Activated CD4-positive, alpha-beta T cell treated with anti-CD3 and anti-CD28 coated beads, Interleukin-2, amount 50 U/mL, for 4 hours (primary cell): ENCODE results near the gene ZNF354C.

Source experiments
- DNase-seq, 2 experiments: peaks; one replicate each; pipeline ENCODE4 v3.0.0-alpha.2; 2020

Gene ZNF354C

DNA sequence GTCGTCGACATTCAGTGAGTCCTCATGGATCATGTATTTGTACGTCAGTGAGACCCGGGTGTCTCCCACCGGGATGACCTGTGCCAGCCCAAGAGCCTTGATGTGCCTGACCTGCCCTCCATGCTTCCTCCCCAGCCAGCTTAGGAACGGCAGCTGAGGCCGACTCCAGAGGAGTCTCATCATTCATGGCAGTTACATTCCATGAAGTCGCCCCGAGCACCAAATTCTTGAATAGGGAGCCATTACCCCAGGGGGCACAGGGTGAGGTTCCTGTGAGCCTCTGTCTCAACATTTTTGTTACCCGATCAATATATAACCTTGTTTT, 67.8 kb downstream of the ZNF354C start:
- no peak for DNase-seq

DNA sequence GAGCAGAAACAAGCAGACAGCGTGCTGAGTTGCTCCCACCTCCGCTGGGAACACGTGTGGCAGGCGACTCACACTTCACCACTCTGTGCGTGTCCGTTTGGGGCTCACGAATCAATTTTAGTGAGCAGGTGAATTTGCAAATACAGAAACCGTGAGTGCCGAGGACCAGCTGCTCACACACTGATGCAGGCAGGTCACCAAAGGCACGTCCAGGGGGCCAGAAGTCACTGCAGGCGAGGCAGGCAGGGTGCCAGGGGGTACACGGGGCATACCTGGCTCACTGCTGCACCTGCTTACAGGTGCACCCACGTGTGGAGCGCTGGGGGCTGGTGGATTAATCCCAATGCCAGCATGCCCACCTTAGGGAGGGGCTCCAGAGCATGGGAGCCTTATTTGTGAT, 68.8 kb downstream of the ZNF354C start:
- no peak for DNase-seq

DNA sequence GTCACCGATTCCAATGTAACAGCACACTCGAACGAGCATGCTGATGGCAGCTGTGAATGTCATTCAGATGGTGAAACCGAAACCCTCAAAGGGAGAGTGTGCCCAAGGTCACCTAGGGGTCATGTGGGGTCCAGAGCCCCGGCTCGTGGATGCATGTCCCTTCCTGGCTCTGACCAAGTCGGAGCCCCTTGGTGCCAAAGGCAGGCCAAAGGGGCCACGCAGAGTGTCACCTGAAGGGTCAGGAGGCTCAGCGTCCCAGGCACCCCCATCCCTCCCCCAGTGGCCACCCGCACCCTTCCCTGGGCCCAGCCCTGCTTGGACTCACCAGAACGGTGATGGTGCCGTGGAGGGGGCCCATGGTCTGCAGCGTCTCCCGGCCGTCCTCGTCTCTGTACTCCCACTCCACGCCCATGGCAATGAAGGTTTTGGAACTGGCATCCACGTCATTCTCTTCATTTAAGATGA, 69.5 kb downstream of the ZNF354C start:
- no peak for DNase-seq

DNA sequence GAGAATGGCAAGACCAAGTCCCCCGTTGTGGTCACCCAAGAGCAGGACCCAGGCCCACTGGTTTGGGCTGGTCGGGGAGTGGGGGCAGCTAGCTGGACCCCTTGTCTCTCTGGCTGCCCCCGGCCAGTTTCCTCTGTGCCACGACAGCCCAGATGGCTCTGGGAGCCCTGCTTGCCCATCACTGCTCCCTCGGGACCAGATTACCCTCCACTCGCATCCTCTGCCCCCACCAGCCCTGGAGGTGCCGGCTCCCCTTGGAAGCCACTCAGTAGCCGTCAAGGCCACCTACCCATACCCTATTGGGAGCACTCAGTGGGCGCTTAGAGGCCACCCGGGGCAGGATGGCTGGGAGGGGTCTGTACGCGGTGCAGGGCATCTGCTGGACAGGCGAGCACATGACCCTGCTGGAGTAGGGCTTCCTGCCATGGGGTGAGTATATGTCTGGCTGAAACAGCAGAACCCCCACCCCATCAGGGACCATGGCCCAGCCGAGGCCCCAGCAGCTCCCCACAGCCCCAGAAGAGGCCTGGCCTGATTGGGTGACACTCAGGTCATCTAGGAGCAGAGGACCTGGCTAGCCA, 70.0 kb downstream of the ZNF354C start:
- DNase-seq = no peak

DNA sequence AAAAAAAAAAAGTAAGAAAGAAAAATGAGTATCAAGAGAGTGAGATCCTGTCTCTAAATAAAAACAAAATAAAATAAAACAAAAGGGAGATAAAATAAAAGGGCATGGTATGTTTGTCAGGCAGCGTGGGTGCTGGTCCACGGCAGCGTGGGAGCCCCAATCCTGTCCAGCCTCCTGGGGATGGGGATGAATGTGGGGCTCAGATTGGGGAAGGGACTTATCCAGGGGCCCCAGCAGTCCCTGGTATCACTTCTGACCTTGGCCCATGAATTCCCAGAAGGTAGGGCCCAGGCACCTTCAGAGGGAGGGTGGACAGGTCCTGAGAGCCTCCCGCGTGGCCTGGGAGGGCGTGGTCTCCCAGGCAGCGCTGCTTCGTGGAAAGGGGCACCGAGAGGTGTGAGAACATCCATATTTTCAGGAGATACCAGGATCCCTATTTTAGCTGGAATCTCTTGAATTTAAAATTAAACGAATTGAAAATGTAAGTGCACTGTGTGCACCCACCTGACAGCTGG, 71.2 kb downstream of the ZNF354C start:
- DNase-seq = no peak

DNA sequence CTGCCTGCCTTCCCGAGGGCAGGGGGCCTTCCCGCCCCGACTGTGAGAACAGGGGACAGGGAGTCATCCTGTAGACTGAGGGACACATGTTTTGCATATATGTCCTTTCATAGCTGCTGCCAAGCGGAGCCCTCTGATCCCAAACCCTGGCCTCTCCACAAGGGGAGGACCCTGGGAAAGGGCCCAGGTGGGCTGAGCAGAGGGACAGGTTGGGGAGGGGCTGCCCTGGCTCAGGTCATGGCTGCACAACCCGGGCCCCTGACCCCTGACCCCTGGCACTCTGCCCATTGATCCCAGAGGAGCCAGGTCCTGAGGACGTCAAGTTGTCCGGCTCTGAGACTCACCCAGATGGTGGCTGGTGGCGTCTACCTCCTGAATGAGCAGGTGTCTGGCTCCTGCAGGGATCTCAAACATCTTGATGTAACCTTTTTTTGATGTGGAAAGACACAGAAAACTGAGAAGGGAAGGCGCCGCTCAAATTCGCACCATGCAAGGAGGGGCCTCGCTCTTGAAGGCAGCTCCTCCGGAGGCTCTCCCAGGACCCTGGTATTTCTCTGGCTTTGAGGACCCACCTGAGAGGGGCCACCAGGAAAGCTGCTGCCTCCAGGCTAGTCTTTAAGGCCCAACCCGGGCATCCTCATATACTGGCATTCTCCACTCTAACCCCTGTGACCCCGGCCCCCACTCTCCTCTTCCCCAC, 71.9 kb downstream of the ZNF354C start:
- DNase-seq = no peak

DNA sequence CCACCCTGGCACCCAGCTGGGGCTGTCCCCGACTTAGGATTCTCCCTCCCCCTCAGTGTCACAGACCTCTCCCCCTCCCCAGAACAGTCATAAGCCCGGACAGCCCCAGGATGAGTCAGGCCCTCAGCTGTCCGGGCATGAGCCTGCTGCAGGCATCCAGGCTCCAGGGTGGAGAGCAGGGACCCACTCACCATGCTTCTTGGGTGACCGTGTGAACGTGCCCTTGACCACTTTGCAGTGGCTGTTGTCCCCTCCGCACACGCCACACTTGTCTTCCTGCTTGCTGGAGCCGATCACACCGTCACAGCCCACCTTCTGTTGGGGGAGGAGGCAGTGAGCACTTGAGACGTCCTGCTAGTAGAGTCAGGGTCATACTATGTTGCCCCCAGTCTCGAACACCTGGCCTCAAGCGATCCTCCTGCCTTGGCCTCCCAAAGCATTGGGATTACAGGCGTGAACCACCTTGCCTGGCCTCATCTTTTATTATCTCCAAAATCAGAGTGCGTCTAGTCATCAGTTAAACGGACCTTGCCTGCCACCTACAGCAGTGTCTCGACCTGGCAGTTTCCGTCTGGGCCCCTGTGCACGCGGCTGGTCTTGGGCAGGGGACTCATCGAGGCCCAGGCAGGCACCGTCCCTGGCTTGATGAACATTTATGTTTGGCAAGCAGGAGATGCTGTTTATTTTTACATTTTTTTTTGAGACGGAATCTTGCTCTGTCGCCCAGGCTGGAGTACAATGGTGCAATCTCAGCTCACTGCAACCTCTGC, 72.6 kb downstream of the ZNF354C start:
- no peak for DNase-seq
